A673 (cell line): ENCODE data around the gene PLA2G4B. TPM values are rescaled to one million over a fixed set of nuclear protein-coding genes. Genes with fewer than 3 reads are reported as not detected.
A peak's percentile ranks its signal among the peaks of the same experiment; 100 is the strongest.

Source experiments
- BruUV-seq: library from RNA; stranded (reverse); fragments of 400-500 nt; replicated peaks from 2 replicates; lab custom pipeline; 2021; lab: Mats Ljungman, UMichigan
- CTCF ChIA-PET: fragments of 300-600 bp; sonication (Branson Sonifier 250); formaldehyde crosslinking; loops from one replicate; lab custom pipeline; 2022; ENCODE audit warnings: antibody characterized with exemption; lab: Charles Lee
- POLR2A ChIA-PET: fragments of 300-600 bp; sonication (Branson Sonifier 250); formaldehyde crosslinking; loops from one replicate; lab custom pipeline; 2022; ENCODE audit warnings: antibody characterized with exemption; ENCODE audit not compliant: low non-redundant PET; lab: Charles Lee
- DNase-seq: peaks from one replicate; pipeline ENCODE4 v3.0.0-alpha.2; 2015; ENCODE audit warnings: low spot score
- H3K27ac ChIP-seq: fragments of 200-600 bp; sonication (generic); 2 replicates; pipeline ENCODE4 v1.5.1; 2016; ENCODE audit warnings: mixed run types, low read depth, mild to moderate bottlenecking, mixed read lengths, antibody characterized with exemption, low read length; ENCODE audit not compliant: poor library complexity, severe bottlenecking
- H3K27me3 ChIP-seq: fragments of 200-600 bp; sonication (generic); replicated peaks from 2 replicates; pipeline ENCODE4 v1.6.1; 2017; ENCODE audit warnings: mixed run types, low read depth, mild to moderate bottlenecking, mixed read lengths, antibody characterized with exemption, low read length; ENCODE audit not compliant: insufficient read depth, poor library complexity
- H3K36me3 ChIP-seq: fragments of 200-600 bp; sonication (generic); 2 replicates; pipeline ENCODE4 v1.6.1; 2016; ENCODE audit warnings: mixed run types, mild to moderate bottlenecking, mixed read lengths, antibody characterized with exemption, low read length; ENCODE audit not compliant: insufficient read depth, poor library complexity, severe bottlenecking
- H3K4me1 ChIP-seq: fragments of 200-600 bp; sonication (generic); 2 replicates; pipeline ENCODE4 v1.6.1; 2017; ENCODE audit warnings: mixed run types, mild to moderate bottlenecking, mixed read lengths, antibody characterized with exemption, low read length; ENCODE audit not compliant: insufficient read depth, poor library complexity, severe bottlenecking
- H3K4me3 ChIP-seq: fragments of 200-600 bp; sonication (generic); 2 replicates; pipeline ENCODE4 v1.5.1; 2016; ENCODE audit warnings: low read depth, mixed run types, mild to moderate bottlenecking, mixed read lengths, low read length; ENCODE audit not compliant: poor library complexity, severe bottlenecking
- H3K9me3 ChIP-seq: fragments of 200-600 bp; sonication (generic); 2 replicates; pipeline ENCODE4 v1.6.1; 2016; ENCODE audit warnings: mixed run types, low read depth, mild to moderate bottlenecking, mixed read lengths, antibody characterized with exemption, low read length; ENCODE audit not compliant: poor library complexity, severe bottlenecking
- EZH2 ChIP-seq: fragments of 200-600 bp; sonication (generic); IDR thresholded peaks from 2 replicates; pipeline ENCODE4 v1.6.1; 2017; ENCODE audit warnings: borderline replicate concordance, low read depth, mild to moderate bottlenecking, mixed read lengths, antibody characterized with exemption, low read length; ENCODE audit not compliant: poor library complexity, severe bottlenecking
- intact Hi-C: fragments of 100-400 bp; cut with micrococcal nuclease; formaldehyde crosslinking; loops from one replicate; pipeline ENCODE4 v1.10.0; 2022; ENCODE audit not compliant: unreplicated experiment
- total RNA-seq: library from RNA; stranded (reverse); gene quantifications from 2 replicates; pipeline ENCODE4 v1.2.3, GENCODE V29; 2021
- TF ChIP-seq, protein P1 (sequence below): fragments of 300-800, 200-600 bp; sonication (generic); conservative IDR thresholded peaks from 2 replicates; pipeline ENCODE4 v1.5.1; 2017; ENCODE audit warnings: low read depth, mild to moderate bottlenecking, antibody characterized with exemption, low read length, moderate library complexity, mixed read lengths

The PLA2G4B gene
- total RNA-seq, 1 experiment from 2014 or later, result 7.4 TPM

DNA sequence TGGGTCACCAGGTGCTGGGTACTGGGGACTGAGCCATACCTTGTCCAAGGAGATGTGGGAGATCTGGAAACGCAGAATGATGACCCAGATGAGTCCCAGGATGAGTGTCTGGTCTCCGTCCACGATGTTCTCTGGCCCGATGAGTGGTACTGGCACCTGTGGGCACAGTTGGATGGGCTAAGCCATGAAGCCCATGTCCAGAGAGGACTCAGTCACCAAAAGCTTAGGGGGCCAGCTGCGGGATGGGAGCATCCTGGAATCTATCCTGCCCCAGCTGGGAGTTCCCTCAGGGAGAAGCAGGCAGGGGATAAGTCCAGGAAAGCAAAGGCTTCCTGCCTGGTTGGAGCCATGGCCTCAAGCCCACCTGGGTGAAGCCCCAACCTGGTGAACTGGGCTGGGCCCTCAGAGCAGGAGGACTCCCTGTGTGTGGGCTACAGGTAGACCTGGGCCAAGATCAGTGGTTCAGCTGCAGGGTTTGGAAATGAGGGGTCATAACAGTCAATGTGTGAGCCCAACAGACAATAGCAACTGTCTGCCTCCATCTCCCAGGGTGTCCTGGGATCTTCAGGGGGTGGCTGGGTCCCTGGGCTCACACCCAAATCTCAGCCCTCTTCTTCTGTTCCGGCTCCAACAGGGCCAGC, 51.5 kb downstream of the PLA2G4B start:
- no peaks in the 10 kb centered on the region for H3K9me3 ChIP-seq
- TF ChIP-seq EZH2, result no peak
- TF ChIP-seq, protein P1, sequence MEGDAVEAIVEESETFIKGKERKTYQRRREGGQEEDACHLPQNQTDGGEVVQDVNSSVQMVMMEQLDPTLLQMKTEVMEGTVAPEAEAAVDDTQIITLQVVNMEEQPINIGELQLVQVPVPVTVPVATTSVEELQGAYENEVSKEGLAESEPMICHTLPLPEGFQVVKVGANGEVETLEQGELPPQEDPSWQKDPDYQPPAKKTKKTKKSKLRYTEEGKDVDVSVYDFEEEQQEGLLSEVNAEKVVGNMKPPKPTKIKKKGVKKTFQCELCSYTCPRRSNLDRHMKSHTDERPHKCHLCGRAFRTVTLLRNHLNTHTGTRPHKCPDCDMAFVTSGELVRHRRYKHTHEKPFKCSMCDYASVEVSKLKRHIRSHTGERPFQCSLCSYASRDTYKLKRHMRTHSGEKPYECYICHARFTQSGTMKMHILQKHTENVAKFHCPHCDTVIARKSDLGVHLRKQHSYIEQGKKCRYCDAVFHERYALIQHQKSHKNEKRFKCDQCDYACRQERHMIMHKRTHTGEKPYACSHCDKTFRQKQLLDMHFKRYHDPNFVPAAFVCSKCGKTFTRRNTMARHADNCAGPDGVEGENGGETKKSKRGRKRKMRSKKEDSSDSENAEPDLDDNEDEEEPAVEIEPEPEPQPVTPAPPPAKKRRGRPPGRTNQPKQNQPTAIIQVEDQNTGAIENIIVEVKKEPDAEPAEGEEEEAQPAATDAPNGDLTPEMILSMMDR, result no peak
- no peaks in the 10 kb centered on the region for H3K36me3 ChIP-seq
- no peak for DNase-seq
- POLR2A ChIA-PET, result no interaction called here
- intact Hi-C loops, result no loop called here
- no peaks in the 10 kb centered on the region for H3K27me3 ChIP-seq
- H3K27ac ChIP-seq, result no peak overlapping the region
- BruUV-seq, result no TSS peak
- no peak overlapping the region for H3K4me3 ChIP-seq
- CTCF ChIA-PET, result no interaction called here
- peaks cover 4% of the 10 kb centered on the region for H3K4me1 ChIP-seq

DNA sequence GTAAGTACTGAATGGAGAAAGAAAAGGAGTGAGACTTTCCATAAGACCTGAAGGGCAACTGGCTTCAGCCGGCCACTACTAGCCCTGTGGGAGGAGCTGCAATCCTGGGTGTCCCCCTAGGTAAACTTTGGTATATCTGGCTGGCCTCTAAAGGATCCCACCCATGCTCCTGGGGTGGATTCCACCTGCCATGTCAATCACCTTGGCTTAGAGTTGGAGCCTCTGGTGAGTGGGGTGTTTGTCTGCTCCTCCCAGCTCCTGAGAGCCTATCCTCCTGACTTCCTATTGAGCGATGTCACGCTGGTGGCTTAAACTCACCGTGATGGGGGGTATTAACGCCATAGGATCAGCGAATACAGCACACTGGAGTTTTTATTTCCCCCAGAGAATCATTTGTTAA, 52.6 kb downstream of the PLA2G4B start:
- TF ChIP-seq EZH2, result no peak
- TF ChIP-seq, protein P1, result no peak
- ChIA-PET POLR2A (no interaction called here), CTCF (no interaction called here)
- no TSS peak for BruUV-seq
- Histone ChIP-seq H3K27me3 (no peaks in the 10 kb centered on the region), H3K27ac (no peak overlapping the region), H3K36me3 (no peaks in the 10 kb centered on the region), H3K4me3 (no peak overlapping the region), H3K4me1 (peaks cover 4% of the 10 kb centered on the region), H3K9me3 (no peaks in the 10 kb centered on the region)
- no peak for DNase-seq
- intact Hi-C loops, result no loop called here

DNA sequence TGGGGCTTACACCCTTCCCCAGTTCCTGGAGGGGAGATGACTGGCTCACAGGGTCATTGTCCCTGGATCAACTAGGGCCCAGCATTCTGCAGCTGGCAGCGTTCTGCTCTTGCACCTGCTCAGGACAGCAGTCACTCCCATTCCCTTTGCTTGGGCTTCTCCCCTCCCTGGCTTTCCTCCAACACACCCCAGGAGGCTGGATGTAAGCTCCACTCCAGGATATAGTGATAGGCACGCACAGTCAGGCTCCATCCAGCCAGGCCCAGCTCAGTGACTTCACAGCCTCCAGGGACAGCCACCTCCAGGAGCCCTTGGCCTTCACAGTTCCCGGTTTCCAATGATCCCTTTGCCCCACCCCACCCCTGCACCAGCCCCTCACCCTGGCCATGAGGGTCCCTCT, 53.3 kb downstream of the PLA2G4B start:
- Histone ChIP-seq H3K27me3 (no peaks in the 10 kb centered on the region), H3K36me3 (no peaks in the 10 kb centered on the region), H3K4me1 (peaks cover 4% of the 10 kb centered on the region), H3K27ac (no peak overlapping the region), H3K4me3 (no peak overlapping the region), H3K9me3 (no peaks in the 10 kb centered on the region)
- peak; percentile 51 for DNase-seq
- TF ChIP-seq, protein P1, result no peak
- TF ChIP-seq EZH2, result no peak
- intact Hi-C loops, result no loop called here
- CTCF ChIA-PET, result no interaction called here
- POLR2A ChIA-PET, result no interaction called here
- BruUV-seq, result no TSS peak
